ENCODE results near the gene SH3RF3. TPM values are rescaled to one million over a fixed set of nuclear protein-coding genes. Genes with fewer than 3 reads are reported as not detected.

Gene SH3RF3
- total RNA-seq, 1 donor from 2014 or later = 7.3 TPM

DNA sequence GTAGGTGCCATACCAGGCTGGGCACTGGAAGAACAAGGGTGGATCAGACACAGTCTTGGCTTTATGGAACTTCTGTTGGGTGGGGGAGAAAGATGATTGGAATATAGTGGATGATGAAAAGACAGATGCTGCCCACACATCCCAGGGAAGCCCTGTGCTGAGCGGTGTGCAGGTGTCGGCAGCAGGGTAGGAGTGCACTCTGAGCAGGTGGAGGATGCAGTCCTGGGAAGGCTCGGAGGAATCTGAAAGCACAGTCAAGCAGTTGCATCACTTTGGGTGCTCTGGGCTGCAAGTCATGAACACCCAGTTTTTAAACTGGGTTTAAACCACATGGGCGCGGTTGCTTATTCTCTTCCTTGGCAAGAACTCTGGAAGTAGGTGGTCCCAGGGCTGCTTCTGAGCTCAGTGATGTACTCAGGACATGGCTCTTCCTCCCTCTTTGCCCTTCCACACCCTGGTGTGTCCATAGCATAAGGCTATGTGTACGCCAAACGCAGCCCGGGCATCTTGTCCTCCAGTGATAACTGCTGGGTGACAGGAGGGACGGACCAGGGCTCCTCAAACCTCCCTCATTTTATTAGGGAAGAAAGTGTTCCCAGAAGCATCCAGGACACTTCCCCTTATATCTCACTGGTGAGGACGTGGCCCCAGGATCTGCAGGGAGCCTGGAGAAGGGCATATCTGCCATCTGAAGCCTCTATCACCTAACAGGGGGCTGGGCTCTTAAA, 84.0 kb downstream of the SH3RF3 start:
- H3K4me1 ChIP-seq (ENCODE audit: insufficient read depth, low read length) = peaks cover 48% of the 10 kb centered on the region
- no peak for FAIRE-seq
- H4K20me1 ChIP-seq (ENCODE audit: insufficient read depth, low read length) = peaks cover 91% of the 10 kb centered on the region
- H3K4me1 Mint-ChIP-seq (ENCODE audit: low read depth, unreplicated experiment) = peaks cover 59% of the 10 kb centered on the region
- TF ChIP-seq, protein P1, sequence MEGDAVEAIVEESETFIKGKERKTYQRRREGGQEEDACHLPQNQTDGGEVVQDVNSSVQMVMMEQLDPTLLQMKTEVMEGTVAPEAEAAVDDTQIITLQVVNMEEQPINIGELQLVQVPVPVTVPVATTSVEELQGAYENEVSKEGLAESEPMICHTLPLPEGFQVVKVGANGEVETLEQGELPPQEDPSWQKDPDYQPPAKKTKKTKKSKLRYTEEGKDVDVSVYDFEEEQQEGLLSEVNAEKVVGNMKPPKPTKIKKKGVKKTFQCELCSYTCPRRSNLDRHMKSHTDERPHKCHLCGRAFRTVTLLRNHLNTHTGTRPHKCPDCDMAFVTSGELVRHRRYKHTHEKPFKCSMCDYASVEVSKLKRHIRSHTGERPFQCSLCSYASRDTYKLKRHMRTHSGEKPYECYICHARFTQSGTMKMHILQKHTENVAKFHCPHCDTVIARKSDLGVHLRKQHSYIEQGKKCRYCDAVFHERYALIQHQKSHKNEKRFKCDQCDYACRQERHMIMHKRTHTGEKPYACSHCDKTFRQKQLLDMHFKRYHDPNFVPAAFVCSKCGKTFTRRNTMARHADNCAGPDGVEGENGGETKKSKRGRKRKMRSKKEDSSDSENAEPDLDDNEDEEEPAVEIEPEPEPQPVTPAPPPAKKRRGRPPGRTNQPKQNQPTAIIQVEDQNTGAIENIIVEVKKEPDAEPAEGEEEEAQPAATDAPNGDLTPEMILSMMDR (IDR thresholded peaks at IDR 0.05; ENCODE audit: insufficient read depth, low read depth, low read length) = no peak
- no peak for TF ChIP-seq EZH2 (IDR thresholded peaks at IDR 0.05; ENCODE audit: insufficient read depth, low read length)
- no peak overlapping the region for H3K4me3 ChIP-seq (ENCODE audit: insufficient read depth, low read depth, low read length)
- H3K9me3 Mint-ChIP-seq (ENCODE audit: unreplicated experiment) = peaks cover 4% of the 10 kb centered on the region
- H3K4me2 ChIP-seq (ENCODE audit: low read length) = no peak overlapping the region
- H3K9me3 ChIP-seq (ENCODE audit: insufficient read depth, low read depth, low read length) = no peaks in the 10 kb centered on the region
- no peak overlapping the region for H2AFZ ChIP-seq (ENCODE audit: low read depth, low read length)
- H3K36me3 ChIP-seq (ENCODE audit: insufficient read depth, low read length) = no peaks in the 10 kb centered on the region
- peaks cover 52% of the 10 kb centered on the region for H3K27me3 Mint-ChIP-seq (ENCODE audit: low read depth, unreplicated experiment)
- H3K79me2 ChIP-seq (ENCODE audit: insufficient read depth, low read length) = peaks cover 4% of the 10 kb centered on the region
- DNase-seq (ENCODE audit: low read depth) = no peak
- H3K4me3 Mint-ChIP-seq (ENCODE audit: unreplicated experiment) = no peak overlapping the region
- no peak overlapping the region for H3K9ac ChIP-seq (ENCODE audit: low read length)
- H3K27ac Mint-ChIP-seq (ENCODE audit: unreplicated experiment) = peak overlapping the region; percentile 18
- H3K27ac ChIP-seq (ENCODE audit: low read depth, low read length) = no peak overlapping the region
- peaks cover 4% of the 10 kb centered on the region for H3K36me3 Mint-ChIP-seq (ENCODE audit: low read depth, unreplicated experiment)
- peaks cover 18% of the 10 kb centered on the region for H3K27me3 ChIP-seq (ENCODE audit: insufficient read depth, low read length)

DNA sequence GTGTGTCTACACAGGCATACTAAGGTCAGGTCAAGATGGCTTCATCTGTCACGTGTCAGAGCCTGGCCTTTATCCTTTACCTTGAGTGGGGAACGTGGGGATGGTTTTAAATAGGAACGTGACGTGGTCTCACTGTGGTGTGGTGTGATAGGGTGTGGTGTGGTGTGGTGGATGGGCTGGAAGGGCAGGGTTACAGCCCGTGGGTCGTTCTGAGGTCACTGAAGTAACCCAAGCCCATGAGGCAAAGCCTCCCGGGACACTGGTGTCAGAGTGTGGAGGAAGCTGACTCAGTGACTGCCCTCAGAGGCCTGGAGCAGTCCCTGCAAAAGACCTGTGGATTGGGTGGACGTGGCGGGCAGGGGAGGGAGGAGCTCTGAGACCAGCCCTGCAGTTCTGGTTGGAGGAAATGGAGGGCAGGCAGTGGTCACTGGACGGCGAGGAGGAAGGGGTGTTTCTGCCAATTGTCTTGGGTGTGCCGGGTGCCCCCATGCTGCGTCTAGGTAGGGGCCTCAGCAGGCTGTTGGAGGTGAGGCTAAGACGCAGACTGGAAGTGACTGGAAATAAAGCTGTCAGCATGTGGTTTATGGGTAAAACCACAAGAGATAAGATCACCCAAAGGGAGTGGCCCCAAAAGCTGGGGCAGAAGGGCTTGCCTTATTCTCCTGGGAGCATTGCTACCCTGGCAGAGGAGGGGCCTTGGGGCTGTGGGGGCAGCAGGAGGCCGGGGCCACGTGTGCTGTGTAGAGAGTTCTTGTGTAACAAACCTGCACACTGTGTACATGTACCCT, 84.8 kb downstream of the SH3RF3 start:
- Histone ChIP-seq H3K4me1 (ENCODE audit: insufficient read depth, low read length) (peaks cover 52% of the 10 kb centered on the region), H3K9me3 (ENCODE audit: insufficient read depth, low read depth, low read length) (no peaks in the 10 kb centered on the region), H3K79me2 (ENCODE audit: insufficient read depth, low read length) (peaks cover 4% of the 10 kb centered on the region), H3K4me3 (ENCODE audit: insufficient read depth, low read depth, low read length) (no peak overlapping the region), H3K4me2 (ENCODE audit: low read length) (peak overlapping the region; percentile 26), H3K9ac (ENCODE audit: low read length) (no peak overlapping the region), H3K27me3 (ENCODE audit: insufficient read depth, low read length) (peaks cover 18% of the 10 kb centered on the region), H4K20me1 (ENCODE audit: insufficient read depth, low read length) (peaks cover 90% of the 10 kb centered on the region), H3K36me3 (ENCODE audit: insufficient read depth, low read length) (no peaks in the 10 kb centered on the region), H3K27ac (ENCODE audit: low read depth, low read length) (no peak overlapping the region), H2AFZ (ENCODE audit: low read depth, low read length) (no peak overlapping the region)
- Mint-ChIP-seq H3K9me3 (ENCODE audit: unreplicated experiment) (peaks cover 4% of the 10 kb centered on the region), H3K4me3 (ENCODE audit: unreplicated experiment) (no peak overlapping the region), H3K27me3 (ENCODE audit: low read depth, unreplicated experiment) (peaks cover 53% of the 10 kb centered on the region), H3K4me1 (ENCODE audit: low read depth, unreplicated experiment) (peaks cover 65% of the 10 kb centered on the region), H3K27ac (ENCODE audit: unreplicated experiment) (peak overlapping the region; percentile 14), H3K36me3 (ENCODE audit: low read depth, unreplicated experiment) (peaks cover 4% of the 10 kb centered on the region)
- peak; percentile 82 for DNase-seq (ENCODE audit: low read depth)
- FAIRE-seq = no peak
- no peak for TF ChIP-seq EZH2 (IDR thresholded peaks at IDR 0.05; ENCODE audit: insufficient read depth, low read length)
- TF ChIP-seq, protein P1 (IDR thresholded peaks at IDR 0.05; ENCODE audit: insufficient read depth, low read depth, low read length) = no peak
